ENCODE measurements around the gene TEKT5. TPM values are rescaled to one million over a fixed set of nuclear protein-coding genes. Genes with fewer than 3 reads are reported as not detected.
"Not testable (repeated sequence)": the region's sequence is repeated elsewhere in the genome, so short reads cannot be mapped to it uniquely, and the experiment has no call there.

TEKT5 gene
- total RNA-seq, 1 experiment from 2014 or later: not detected

GRCh38 chr16:10646228-10646580 lies 48.5 kb downstream of the TEKT5 start:
- DNase-seq (ENCODE audit: low read depth in 1 of 2, low spot score in 2 of 2): no peak
- Histone ChIP-seq H3K9me3 (replicated peaks) (no peaks in the 10 kb centered on the region), H3K36me3 (no peaks in the 10 kb centered on the region), H3K4me1 (replicated peaks) (no peaks in the 10 kb centered on the region), H3K4me3 (no peak overlapping the region), H3K27ac (no peak overlapping the region), H3K27me3 (replicated peaks) (no peaks in the 10 kb centered on the region)

GRCh38 chr16:10644092-10644491 lies 50.6 kb downstream of the TEKT5 start:
- no peaks in the 10 kb centered on the region for H3K4me1 ChIP-seq (replicated peaks)
- H3K27ac ChIP-seq: no peak overlapping the region
- no peaks in the 10 kb centered on the region for H3K36me3 ChIP-seq
- DNase-seq (ENCODE audit: low read depth in 1 of 2, low spot score in 2 of 2): no peak
- no peaks in the 10 kb centered on the region for H3K27me3 ChIP-seq (replicated peaks)
- H3K4me3 ChIP-seq: no peak overlapping the region
- H3K9me3 ChIP-seq (replicated peaks): no peaks in the 10 kb centered on the region

- Histone ChIP-seq H3K4me1 (replicated peaks) (no peaks in the 10 kb centered on the region), H3K4me3 (no peak overlapping the region), H3K27ac (no peak overlapping the region), H3K27me3 (replicated peaks) (no peaks in the 10 kb centered on the region), H3K36me3 (no peaks in the 10 kb centered on the region), H3K9me3 (replicated peaks) (no peaks in the 10 kb centered on the region)
- DNase-seq (ENCODE audit: low read depth in 1 of 2, low spot score in 2 of 2): no peak
Measured at GRCh38 chr16:10642964-10643363, 51.8 kb downstream of the TEKT5 start.

DNA sequence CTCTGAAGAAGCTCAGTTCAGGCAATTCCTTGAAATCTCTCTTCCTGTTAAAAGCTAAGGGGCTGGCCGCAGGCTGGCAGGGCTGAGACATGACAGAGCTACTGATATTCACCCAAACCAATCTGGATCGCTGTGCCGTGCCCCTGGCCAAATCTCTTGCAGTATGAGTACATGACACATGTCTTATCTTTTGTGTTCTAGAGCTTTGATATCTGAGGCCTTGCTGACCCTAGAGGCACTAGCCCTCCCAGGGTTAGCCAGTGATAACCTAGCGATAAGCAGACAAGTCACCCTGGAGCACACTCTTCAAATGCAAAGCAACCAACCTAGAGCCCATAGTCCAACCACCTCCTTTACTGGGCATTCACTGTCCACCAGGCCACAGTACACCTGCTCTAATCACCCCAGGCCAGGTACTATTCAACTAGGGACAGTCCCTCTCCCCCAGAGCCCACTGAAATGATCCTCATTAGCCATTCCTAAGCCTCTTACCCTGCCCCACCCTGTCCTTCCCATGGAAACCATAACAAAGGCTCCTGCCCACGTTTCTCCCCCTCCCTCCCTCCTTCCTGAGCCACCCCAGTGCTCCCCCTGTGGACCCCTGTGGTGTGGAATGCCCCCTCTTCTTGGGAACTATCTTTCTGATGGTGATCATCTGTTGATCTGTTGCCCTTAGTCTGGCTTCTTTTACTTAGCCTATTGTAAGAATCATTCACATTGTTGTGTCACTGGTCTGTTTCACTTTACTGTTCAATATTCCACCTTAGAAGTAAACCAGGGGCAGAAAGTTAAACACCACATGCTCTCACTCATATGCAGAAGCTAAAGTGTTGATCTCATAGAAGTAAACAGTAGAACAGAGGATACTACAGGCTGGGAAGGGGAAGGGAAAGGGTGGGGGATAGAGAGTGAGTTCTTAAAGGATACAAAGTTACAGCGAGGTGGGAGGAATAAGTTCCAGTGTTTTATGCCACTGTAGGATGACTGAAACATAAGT lies 52.5 kb downstream of the TEKT5 start:
- H3K4me1 ChIP-seq (replicated peaks): no peaks in the 10 kb centered on the region
- H3K27ac ChIP-seq: no peak overlapping the region
- no peak overlapping the region for H3K4me3 ChIP-seq
- H3K9me3 ChIP-seq (replicated peaks): no peaks in the 10 kb centered on the region
- no peaks in the 10 kb centered on the region for H3K36me3 ChIP-seq
- H3K27me3 ChIP-seq (replicated peaks): no peaks in the 10 kb centered on the region
- no peak for DNase-seq (ENCODE audit: low read depth in 1 of 2, low spot score in 2 of 2)

GRCh38 chr16:10641555-10641952 lies 53.2 kb downstream of the TEKT5 start:
- Histone ChIP-seq H3K4me3 (no peak overlapping the region), H3K27me3 (replicated peaks) (no peaks in the 10 kb centered on the region), H3K9me3 (replicated peaks) (no peaks in the 10 kb centered on the region), H3K36me3 (no peaks in the 10 kb centered on the region), H3K27ac (no peak overlapping the region), H3K4me1 (replicated peaks) (no peaks in the 10 kb centered on the region)
- DNase-seq (ENCODE audit: low read depth in 1 of 2, low spot score in 2 of 2): no peak

- Histone ChIP-seq H3K27me3 (replicated peaks) (no peaks in the 10 kb centered on the region), H3K9me3 (replicated peaks) (no peaks in the 10 kb centered on the region), H3K4me3 (no peak overlapping the region), H3K27ac (no peak overlapping the region), H3K36me3 (no peaks in the 10 kb centered on the region), H3K4me1 (replicated peaks) (no peaks in the 10 kb centered on the region)
- no peak for DNase-seq (ENCODE audit: low read depth in 1 of 2, low spot score in 2 of 2)
Measured at GRCh38 chr16:10640934-10641333, 53.8 kb downstream of the TEKT5 start.

DNA sequence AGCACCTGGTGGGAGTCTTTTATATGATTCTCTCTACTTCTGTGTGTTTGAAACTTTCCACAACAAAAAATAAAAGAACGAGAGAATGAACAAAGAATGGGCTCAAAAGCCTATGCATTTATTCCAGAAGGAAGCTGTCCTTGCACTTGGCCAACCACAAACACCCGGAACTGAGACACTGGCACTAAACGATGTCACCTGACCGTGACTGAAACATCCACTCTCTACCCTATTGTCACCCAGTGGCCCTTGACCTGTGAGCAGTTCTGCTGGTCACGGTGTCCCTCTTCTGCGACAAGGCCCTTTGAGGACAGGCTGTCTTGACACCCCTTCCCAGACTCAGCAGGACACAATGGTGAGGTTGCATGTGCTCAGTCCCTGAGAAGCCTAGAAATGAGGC lies 56.6 kb downstream of the TEKT5 start:
- DNase-seq (ENCODE audit: low read depth in 1 of 2, low spot score in 2 of 2): no peak
- no peaks in the 10 kb centered on the region for H3K36me3 ChIP-seq
- no peak overlapping the region for H3K4me3 ChIP-seq
- no peak overlapping the region for H3K27ac ChIP-seq
- H3K9me3 ChIP-seq (replicated peaks): no peaks in the 10 kb centered on the region
- no peaks in the 10 kb centered on the region for H3K4me1 ChIP-seq (replicated peaks)
- no peaks in the 10 kb centered on the region for H3K27me3 ChIP-seq (replicated peaks)

DNA sequence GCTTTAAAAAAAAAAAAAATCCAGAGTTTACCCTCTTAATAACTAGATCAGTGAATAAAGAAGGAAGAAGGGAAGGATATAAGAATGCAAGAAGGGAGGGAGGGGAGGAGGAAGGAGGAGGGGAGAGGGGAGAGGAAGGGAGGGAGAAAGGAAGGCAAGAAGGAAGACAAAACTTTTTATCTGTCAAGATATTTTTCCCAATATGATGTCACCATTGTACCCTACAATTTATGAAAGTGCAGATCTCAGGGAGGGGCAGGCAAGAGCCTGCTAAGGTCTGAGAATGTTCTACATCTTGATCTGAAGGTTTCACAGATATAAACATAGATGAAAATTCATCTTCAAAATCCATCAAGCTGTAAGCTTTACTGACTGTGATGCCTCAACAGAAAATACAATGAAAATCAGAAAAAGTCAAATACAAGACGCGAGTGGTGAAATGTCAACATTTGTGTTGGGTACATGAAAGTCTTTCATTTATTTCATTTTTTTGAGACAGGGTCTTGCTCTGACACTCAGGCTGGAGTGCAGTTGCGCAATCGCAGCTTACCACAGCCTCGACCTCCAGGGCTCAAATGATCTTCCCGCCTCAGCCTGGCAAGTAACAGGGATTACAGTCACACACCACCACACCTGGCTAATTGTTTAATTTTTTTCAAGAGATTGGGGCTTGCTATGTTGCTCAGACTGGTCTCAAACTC lies 57.2 kb downstream of the TEKT5 start:
- DNase-seq (ENCODE audit: low read depth in 1 of 2, low spot score in 2 of 2): no peak
- Histone ChIP-seq H3K36me3 (no peaks in the 10 kb centered on the region), H3K4me1 (replicated peaks) (no peaks in the 10 kb centered on the region), H3K27me3 (replicated peaks) (no peaks in the 10 kb centered on the region), H3K27ac (no peak overlapping the region), H3K4me3 (no peak overlapping the region), H3K9me3 (replicated peaks) (no peaks in the 10 kb centered on the region)

DNA sequence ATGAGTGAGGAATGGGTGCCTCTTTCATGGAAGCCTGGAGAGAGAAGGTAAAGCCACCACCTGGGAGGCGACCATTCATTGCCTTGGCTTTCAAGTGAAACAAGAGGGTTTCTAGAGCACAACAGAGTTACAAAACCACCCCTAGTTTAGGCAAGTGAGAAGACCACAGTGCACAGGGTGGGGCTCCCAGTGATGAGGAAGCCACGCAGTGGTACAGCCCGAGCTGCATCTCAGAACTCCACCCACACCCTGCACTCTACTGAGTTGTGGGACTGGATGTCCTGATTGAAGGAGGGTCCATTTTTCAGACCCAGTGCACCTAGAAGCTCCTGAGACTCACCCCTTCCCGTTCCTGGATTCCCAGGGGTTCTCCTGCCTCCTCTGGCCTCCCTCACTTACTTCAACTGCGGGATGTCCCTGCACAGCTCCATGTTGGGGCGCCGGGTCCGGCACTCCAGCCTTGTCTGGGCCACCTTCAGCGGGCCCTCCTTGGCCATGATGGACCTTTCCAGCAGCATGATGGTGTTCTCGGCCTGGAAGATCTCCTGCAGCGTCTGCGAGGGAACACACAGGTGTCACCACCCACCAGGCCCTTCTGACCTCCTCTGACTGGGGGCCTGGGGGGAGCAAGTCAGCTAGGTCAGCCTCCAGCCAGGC lies 59.2 kb downstream of the TEKT5 start:
- H3K9me3 ChIP-seq (replicated peaks): no peaks in the 10 kb centered on the region
- no peaks in the 10 kb centered on the region for H3K4me1 ChIP-seq (replicated peaks)
- H3K27me3 ChIP-seq (replicated peaks): no peaks in the 10 kb centered on the region
- H3K4me3 ChIP-seq: no peak overlapping the region
- no peak overlapping the region for H3K27ac ChIP-seq
- no peak for DNase-seq (ENCODE audit: low read depth in 1 of 2, low spot score in 2 of 2)
- no peaks in the 10 kb centered on the region for H3K36me3 ChIP-seq

GRCh38 chr16:10633429-10633828 lies 61.3 kb downstream of the TEKT5 start:
- not testable (repeated sequence) for H3K27me3 ChIP-seq (replicated peaks); H3K27ac ChIP-seq; H3K4me3 ChIP-seq; H3K4me1 ChIP-seq (replicated peaks); DNase-seq (ENCODE audit: low read depth in 1 of 2, low spot score in 2 of 2); H3K36me3 ChIP-seq; H3K9me3 ChIP-seq (replicated peaks)

DNA sequence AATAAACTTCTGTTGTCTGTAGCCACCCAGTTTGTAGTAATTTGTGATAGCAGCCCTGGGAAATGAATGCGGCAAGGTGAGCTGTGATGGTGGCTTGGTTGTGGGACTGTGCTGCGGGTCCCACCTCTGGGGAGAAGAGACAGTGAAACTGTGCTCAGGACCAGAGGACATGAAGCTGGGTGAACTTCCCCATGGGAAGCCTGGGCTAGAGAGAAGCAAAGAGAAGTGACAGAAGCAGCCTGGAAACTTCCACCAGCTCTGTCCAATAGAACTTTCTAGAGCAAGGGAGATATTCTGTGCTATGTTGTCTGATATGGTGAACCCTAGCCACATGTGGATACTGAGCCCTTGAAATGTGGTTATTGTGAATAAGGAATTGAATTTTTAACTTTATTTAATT lies 62.8 kb downstream of the TEKT5 start:
- Histone ChIP-seq H3K4me3 (no peak overlapping the region), H3K27ac (no peak overlapping the region), H3K4me1 (replicated peaks) (no peaks in the 10 kb centered on the region), H3K27me3 (replicated peaks) (no peaks in the 10 kb centered on the region), H3K36me3 (no peaks in the 10 kb centered on the region), H3K9me3 (replicated peaks) (no peaks in the 10 kb centered on the region)
- DNase-seq (ENCODE audit: low read depth in 1 of 2, low spot score in 2 of 2): no peak

DNA sequence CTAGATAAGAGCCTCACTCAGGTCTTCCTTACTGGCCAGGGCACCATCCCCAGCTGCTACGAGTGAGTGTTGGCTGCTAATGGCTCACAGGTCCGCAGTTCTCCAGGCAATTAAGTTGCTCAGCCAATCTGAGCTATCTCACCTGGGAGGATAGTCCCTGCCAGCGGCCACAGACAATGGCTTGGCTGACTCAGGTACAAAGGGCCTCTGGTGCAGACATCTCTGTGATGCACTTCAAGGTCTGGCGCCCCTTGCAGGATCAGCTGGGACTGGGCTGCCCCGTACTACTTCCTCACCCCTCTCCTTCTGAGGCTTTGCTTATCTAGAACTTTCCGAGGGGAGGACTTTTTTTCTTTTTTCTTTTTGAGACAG lies 65.2 kb downstream of the TEKT5 start:
- Histone ChIP-seq H3K4me1 (replicated peaks) (no peaks in the 10 kb centered on the region), H3K27ac (no peak overlapping the region), H3K9me3 (replicated peaks) (no peaks in the 10 kb centered on the region), H3K27me3 (replicated peaks) (no peaks in the 10 kb centered on the region), H3K36me3 (no peaks in the 10 kb centered on the region), H3K4me3 (no peak overlapping the region)
- DNase-seq (ENCODE audit: low read depth in 1 of 2, low spot score in 2 of 2): no peak

- H3K4me3 ChIP-seq: no peak overlapping the region
- DNase-seq (ENCODE audit: low read depth in 1 of 2, low spot score in 2 of 2): no peak
- H3K4me1 ChIP-seq (replicated peaks): no peaks in the 10 kb centered on the region
- H3K9me3 ChIP-seq (replicated peaks): no peaks in the 10 kb centered on the region
- H3K27ac ChIP-seq: no peak overlapping the region
- H3K27me3 ChIP-seq (replicated peaks): no peaks in the 10 kb centered on the region
- no peaks in the 10 kb centered on the region for H3K36me3 ChIP-seq
Measured at GRCh38 chr16:10625595-10626357, 69.0 kb downstream of the TEKT5 start.
